NB4 (cell line): ENCODE measurements around the gene OAF.

Source experiments
- CTCF ChIP-seq: IDR thresholded peaks from one replicate; pipeline ENCODE4 v1.5.1; 2012; ENCODE audit warnings: low read depth, low read length
- MAX ChIP-seq: IDR thresholded peaks from 2 replicates; pipeline ENCODE4 v1.6.1; 2011; ENCODE audit warnings: low read depth, low read length
- POLR2A ChIP-seq: IDR thresholded peaks from 2 replicates; pipeline ENCODE4 v1.6.1; 2011; ENCODE audit warnings: mild to moderate bottlenecking; ENCODE audit not compliant: insufficient read length; ENCODE audit errors: extremely low read depth

GRCh38 chr11:120261321-120261720 lies 50.5 kb downstream of the OAF start:
- TF ChIP-seq CTCF (no peak), MAX (no peak), POLR2A (no peak)
